Mesenchymal stem cell (in vitro differentiated cells and primary cell): Measurements from ENCODE around the gene CACNA1I.

ENCODE experiments used
- DNase-seq: peaks from one replicate; pipeline ENCODE4 v3.0.0-alpha.2; 2013
- H2AFZ ChIP-seq: one replicate; pipeline ENCODE4 v1.6.1; 2013; ENCODE audit warnings: low read depth, mild to moderate bottlenecking, control low read depth, inconsistent platforms, low read length, moderate library complexity
- H2AK5ac ChIP-seq: 2 replicates; pipeline ENCODE4 v1.6.1; 2013; ENCODE audit warnings: low read length, moderate library complexity, mild to moderate bottlenecking, inconsistent platforms; ENCODE audit not compliant: severe bottlenecking
- H2BK120ac ChIP-seq: one replicate; pipeline ENCODE4 v1.6.1; 2013; ENCODE audit warnings: low read depth, mild to moderate bottlenecking, inconsistent platforms, low read length, moderate library complexity
- H2BK12ac ChIP-seq, 2 experiments: one replicate each; pipeline ENCODE4 v1.6.1; 2013; ENCODE audit warnings: inconsistent platforms in 2 of 2, low read length in 2 of 2, mild to moderate bottlenecking in 2 of 2, moderate library complexity in 2 of 2, control low read depth in 1 of 2
- H2BK15ac ChIP-seq: one replicate; pipeline ENCODE4 v1.6.1; 2013; ENCODE audit warnings: mild to moderate bottlenecking, low read depth, inconsistent platforms; ENCODE audit not compliant: poor library complexity, severe bottlenecking
- H2BK5ac ChIP-seq: 2 replicates; pipeline ENCODE4 v1.6.1; 2013; ENCODE audit warnings: low read depth, mild to moderate bottlenecking, low read length, control low read depth, inconsistent platforms; ENCODE audit not compliant: poor library complexity, severe bottlenecking
- H3K14ac ChIP-seq, 2 experiments: one replicate each; pipeline ENCODE4 v1.6.1; 2013; ENCODE audit warnings: inconsistent platforms in 2 of 2, low read length in 2 of 2, control low read depth in 1 of 2, mild to moderate bottlenecking in 1 of 2, moderate library complexity in 1 of 2
- H3K18ac ChIP-seq, 2 experiments: one replicate each; pipeline ENCODE4 v1.6.1; 2013; ENCODE audit warnings: inconsistent platforms in 2 of 2, low read length in 2 of 2, control low read depth in 1 of 2, low read depth in 1 of 2, mild to moderate bottlenecking in 1 of 2
- H3K23ac ChIP-seq, 2 experiments: one replicate each; pipeline ENCODE4 v1.6.1; 2013; ENCODE audit warnings: inconsistent platforms in 2 of 2, low read length in 2 of 2, mild to moderate bottlenecking in 2 of 2, moderate library complexity in 2 of 2, control low read depth in 1 of 2
- H3K27ac ChIP-seq: 2 replicates; pipeline ENCODE4 v1.5.1; 2013; ENCODE audit warnings: mild to moderate bottlenecking, moderate library complexity, low read length, control low read depth, inconsistent platforms; ENCODE audit not compliant: poor library complexity, severe bottlenecking
- H3K27me3 ChIP-seq, 2 experiments: 2 replicates each; pipeline versions ENCODE4 v1.6.1 to v1.7.0; 2013; ENCODE audit warnings: low read length in 2 of 2, mild to moderate bottlenecking in 2 of 2, moderate library complexity in 2 of 2, control low read depth in 1 of 2, inconsistent platforms in 1 of 2; ENCODE audit not compliant: control insufficient read depth in 1 of 2, insufficient read depth in 1 of 2
- H3K36me3 ChIP-seq, 2 experiments: 2 replicates each; pipeline versions ENCODE4 v1.6.1 to v1.7.0; 2013; ENCODE audit warnings: low read length in 2 of 2, control low read depth in 1 of 2, inconsistent platforms in 1 of 2, low read depth in 1 of 2, mild to moderate bottlenecking in 1 of 2; ENCODE audit not compliant: insufficient read depth in 2 of 2, control insufficient read depth in 1 of 2
- H3K4ac ChIP-seq, 2 experiments: one replicate each; pipeline ENCODE4 v1.6.1; 2013; ENCODE audit warnings: inconsistent platforms in 2 of 2, low read length in 2 of 2, mild to moderate bottlenecking in 2 of 2, moderate library complexity in 2 of 2, control low read depth in 1 of 2, low read depth in 1 of 2
- H3K4me1 ChIP-seq: 2 replicates; pipeline ENCODE4 v1.6.1; 2013; ENCODE audit warnings: low read depth, low read length, control low read depth; ENCODE audit not compliant: control insufficient read depth, insufficient read depth
- H3K4me2 ChIP-seq: 2 replicates; pipeline ENCODE4 v1.6.1; 2013; ENCODE audit warnings: low read length, mild to moderate bottlenecking, inconsistent platforms; ENCODE audit not compliant: poor library complexity, severe bottlenecking
- H3K4me3 ChIP-seq, 2 experiments: 2 replicates each; pipeline versions ENCODE4 v1.5.1 to v1.7.0; 2013; ENCODE audit warnings: low read length in 2 of 2, mild to moderate bottlenecking in 2 of 2, control low read depth in 1 of 2, low read depth in 1 of 2; ENCODE audit not compliant: insufficient read depth in 1 of 2
- H3K79me1 ChIP-seq: replicated peaks from 2 replicates; pipeline ENCODE4 v1.6.1; 2013; ENCODE audit warnings: mild to moderate bottlenecking, control low read depth, low read length, inconsistent platforms; ENCODE audit not compliant: poor library complexity, severe bottlenecking
- H3K9ac ChIP-seq: 2 replicates; pipeline ENCODE4 v1.7.0; 2013; ENCODE audit warnings: mild to moderate bottlenecking, low read length, moderate library complexity
- H3K9me3 ChIP-seq: 2 replicates; pipeline ENCODE4 v1.7.0; 2013; ENCODE audit warnings: mild to moderate bottlenecking, low read length; ENCODE audit not compliant: control insufficient read depth
- H4K8ac ChIP-seq: one replicate; pipeline ENCODE4 v1.6.1; 2013; ENCODE audit warnings: inconsistent platforms, mild to moderate bottlenecking, low read length, moderate library complexity
- H4K91ac ChIP-seq: one replicate; pipeline ENCODE4 v1.6.1; 2013; ENCODE audit warnings: mild to moderate bottlenecking, low read length, inconsistent platforms
- WGBS: methylation state at CpG from one replicate; pipeline ENCODE4 v1.1.7; 2013; ENCODE audit warnings: mixed read lengths; 5-methylcytosine and 5-hydroxymethylcytosine counted together

The CACNA1I gene

GRCh38 chr22:39703928-39704639 lies 133.5 kb downstream of the CACNA1I start:
- Histone ChIP-seq H3K9ac (no peak overlapping the region), H3K14ac (no peak overlapping the region), H4K91ac (no peak overlapping the region), H4K8ac (no peak overlapping the region), H3K27ac (no peak overlapping the region), H3K9me3 (no peaks in the 10 kb centered on the region), H2BK12ac (no peak overlapping the region), H3K23ac (no peak overlapping the region), H3K4ac (no peak overlapping the region), H3K18ac (no peak overlapping the region), H2AK5ac (no peak overlapping the region), H3K4me3 (no peak overlapping the region), H3K79me1 (no peaks in the 10 kb centered on the region), H3K4me2 (no peak overlapping the region), H2AFZ (no peak overlapping the region), H2BK5ac (no peak overlapping the region), H3K27me3 (peaks cover 36 to 75% of the 10 kb centered on the region in 2 experiments), H2BK120ac (no peak overlapping the region), H2BK15ac (no peak overlapping the region), H3K4me1 (no peaks in the 10 kb centered on the region), H3K36me3 (no peaks in the 10 kb centered on the region)
- 77% methylated on average over 17 of the region's 17 CpGs for WGBS
- DNase-seq, result no peak

GRCh38 chr22:39705386-39705785 lies 134.8 kb downstream of the CACNA1I start:
- Histone ChIP-seq H3K79me1 (no peaks in the 10 kb centered on the region), H3K4me3 (no peak overlapping the region), H2BK12ac (no peak overlapping the region), H3K4me2 (no peak overlapping the region), H2BK5ac (no peak overlapping the region), H2BK120ac (no peak overlapping the region), H3K27me3 (peaks cover 36 to 75% of the 10 kb centered on the region in 2 experiments), H3K9me3 (no peaks in the 10 kb centered on the region), H3K9ac (no peak overlapping the region), H3K4ac (peak overlapping the region in 1 of 2 experiments; percentile 21), H3K4me1 (no peaks in the 10 kb centered on the region), H4K8ac (no peak overlapping the region), H2AK5ac (no peak overlapping the region), H3K27ac (no peak overlapping the region), H2AFZ (no peak overlapping the region), H3K36me3 (no peaks in the 10 kb centered on the region), H3K18ac (no peak overlapping the region), H3K23ac (no peak overlapping the region), H4K91ac (no peak overlapping the region), H2BK15ac (no peak overlapping the region), H3K14ac (no peak overlapping the region)
- 96% methylated on average over 12 of the region's 12 CpGs for WGBS
- DNase-seq, result no peak

GRCh38 chr22:39706376-39707140 lies 136.0 kb downstream of the CACNA1I start:
- no peak overlapping the region for H3K9ac ChIP-seq
- no peak for DNase-seq
- no peak overlapping the region for H3K4me3 ChIP-seq
- H3K4ac ChIP-seq, result no peak overlapping the region
- no peak overlapping the region for H2BK5ac ChIP-seq
- H4K8ac ChIP-seq, result no peak overlapping the region
- peaks cover 41 to 75% of the 10 kb centered on the region in 2 experiments for H3K27me3 ChIP-seq
- no peak overlapping the region for H3K14ac ChIP-seq
- no peaks in the 10 kb centered on the region for H3K79me1 ChIP-seq
- no peaks in the 10 kb centered on the region for H3K9me3 ChIP-seq
- H3K36me3 ChIP-seq, result no peaks in the 10 kb centered on the region
- H3K23ac ChIP-seq, result no peak overlapping the region
- H2BK12ac ChIP-seq, result no peak overlapping the region
- WGBS, result 75% methylated on average over 27 of the region's 27 CpGs
- no peak overlapping the region for H3K4me2 ChIP-seq
- H3K4me1 ChIP-seq, result no peaks in the 10 kb centered on the region
- H4K91ac ChIP-seq, result no peak overlapping the region
- no peak overlapping the region for H3K18ac ChIP-seq
- no peak overlapping the region for H3K27ac ChIP-seq
- no peak overlapping the region for H2AK5ac ChIP-seq
- no peak overlapping the region for H2BK120ac ChIP-seq
- no peak overlapping the region for H2BK15ac ChIP-seq
- H2AFZ ChIP-seq, result no peak overlapping the region

- no peak overlapping the region for H2BK120ac ChIP-seq
- 75% methylated on average over 5 of the region's 5 CpGs for WGBS
- no peak overlapping the region for H2BK15ac ChIP-seq
- no peak overlapping the region for H3K4me2 ChIP-seq
- H3K36me3 ChIP-seq, result no peaks in the 10 kb centered on the region
- no peak overlapping the region for H3K14ac ChIP-seq
- no peaks in the 10 kb centered on the region for H3K4me1 ChIP-seq
- H2BK5ac ChIP-seq, result no peak overlapping the region
- peaks cover 49 to 75% of the 10 kb centered on the region in 2 experiments for H3K27me3 ChIP-seq
- H3K4me3 ChIP-seq, result no peak overlapping the region
- H3K18ac ChIP-seq, result no peak overlapping the region
- no peak overlapping the region for H3K9ac ChIP-seq
- H3K79me1 ChIP-seq, result no peaks in the 10 kb centered on the region
- H2BK12ac ChIP-seq, result no peak overlapping the region
- H3K23ac ChIP-seq, result no peak overlapping the region
- H3K4ac ChIP-seq, result no peak overlapping the region
- no peak overlapping the region for H2AFZ ChIP-seq
- H3K9me3 ChIP-seq, result no peaks in the 10 kb centered on the region
- DNase-seq, result no peak
- no peak overlapping the region for H3K27ac ChIP-seq
- no peak overlapping the region for H4K91ac ChIP-seq
- H2AK5ac ChIP-seq, result no peak overlapping the region
- no peak overlapping the region for H4K8ac ChIP-seq
These were observed 136.8 kb downstream of the CACNA1I start for GRCh38 chr22:39707351-39707750.
